Activated CD8-positive, alpha-beta memory T cell treated with anti-CD3 and anti-CD28 coated beads for 4 hours (primary cell): ENCODE results near the gene SLX4.

Source experiments
- DNase-seq, 2 donors: peaks; one replicate each; pipeline ENCODE4 v3.0.0-alpha.2; 2020; ENCODE audit warnings: low read depth in 2 of 2

Gene SLX4

DNA sequence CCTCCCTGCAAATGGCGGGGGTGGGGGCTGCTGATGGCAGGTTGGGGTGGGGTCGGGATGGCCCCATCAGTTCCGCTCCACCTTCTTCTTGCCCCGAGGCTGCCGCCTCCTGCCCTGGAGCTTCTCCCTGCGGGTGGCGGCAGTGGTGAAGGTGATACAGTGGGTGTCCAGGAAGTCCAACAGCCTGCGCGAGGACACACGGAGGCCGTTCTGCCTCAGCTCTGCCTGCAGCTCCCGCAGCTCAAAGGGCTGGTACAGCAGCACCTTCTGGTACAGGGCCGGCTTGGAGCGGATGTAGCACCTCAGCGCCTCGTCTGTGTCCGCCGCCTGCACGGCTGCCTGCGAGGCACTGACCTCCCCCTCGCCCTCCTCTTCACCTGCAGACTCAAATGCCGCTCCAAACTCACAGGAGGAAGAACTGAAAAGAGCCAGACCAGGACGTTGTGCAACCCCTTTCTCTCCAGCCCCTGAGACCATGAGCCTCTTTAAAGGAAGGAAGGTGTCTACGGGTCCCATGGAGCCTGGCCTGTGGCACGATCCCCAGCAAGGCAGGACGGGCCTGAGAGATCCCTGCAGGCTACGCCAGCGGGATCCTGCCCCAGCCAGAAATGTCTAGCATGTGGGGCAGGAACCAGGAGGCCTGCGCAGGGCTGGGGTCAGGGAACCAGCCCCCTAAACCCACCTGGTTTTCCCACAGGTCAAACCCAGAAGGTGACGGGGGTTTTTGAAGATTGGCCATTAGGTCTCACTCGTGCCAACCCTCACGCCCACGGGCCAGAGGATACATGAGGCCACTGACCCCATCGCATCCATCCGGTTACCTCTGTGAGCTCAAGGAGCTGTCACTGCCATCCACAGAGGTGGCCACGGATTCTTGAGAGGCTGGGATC, 28.9 kb downstream of the SLX4 start:
- no peak for DNase-seq

DNA sequence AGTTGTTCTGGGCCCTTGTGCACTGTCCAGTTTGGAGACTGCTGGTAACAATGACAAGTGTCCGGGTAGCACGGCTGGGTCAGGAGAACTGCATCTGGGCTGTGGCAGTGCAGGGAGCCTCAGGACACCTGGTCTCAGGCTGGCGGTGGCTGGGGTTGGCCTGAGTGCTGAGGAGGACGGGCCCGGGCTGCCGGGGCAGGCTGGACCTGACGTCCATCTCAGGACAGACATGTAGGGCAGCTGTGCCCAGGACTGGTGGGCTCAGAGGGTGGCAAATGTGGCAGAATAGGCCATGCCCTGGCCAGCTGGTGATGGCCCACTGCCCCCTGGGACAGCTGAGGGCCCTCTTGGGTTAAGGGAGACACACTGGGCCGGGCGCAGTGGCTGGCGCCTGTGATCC, 30.0 kb downstream of the SLX4 start:
- no peak for DNase-seq

DNA sequence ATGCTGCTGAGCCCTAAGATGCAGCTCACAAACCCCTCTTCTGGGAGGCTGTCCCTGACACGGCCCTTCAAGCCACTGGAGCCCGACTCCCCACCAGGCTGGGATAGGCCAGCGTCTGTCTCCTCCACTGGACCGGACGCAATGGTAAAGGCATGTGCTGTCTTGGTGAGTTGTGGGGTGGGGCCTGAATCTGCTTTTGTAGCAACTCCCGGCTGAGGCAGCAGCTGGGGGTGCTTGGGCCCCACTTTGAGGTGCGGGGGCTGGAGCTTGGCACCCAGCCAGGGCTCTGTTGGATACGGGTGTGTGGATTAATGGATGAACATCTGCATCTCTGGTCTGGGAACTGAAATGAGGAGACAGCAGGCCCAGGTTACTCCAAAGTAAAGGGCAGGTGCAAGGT, 30.7 kb downstream of the SLX4 start:
- DNase-seq, result no peak

DNA sequence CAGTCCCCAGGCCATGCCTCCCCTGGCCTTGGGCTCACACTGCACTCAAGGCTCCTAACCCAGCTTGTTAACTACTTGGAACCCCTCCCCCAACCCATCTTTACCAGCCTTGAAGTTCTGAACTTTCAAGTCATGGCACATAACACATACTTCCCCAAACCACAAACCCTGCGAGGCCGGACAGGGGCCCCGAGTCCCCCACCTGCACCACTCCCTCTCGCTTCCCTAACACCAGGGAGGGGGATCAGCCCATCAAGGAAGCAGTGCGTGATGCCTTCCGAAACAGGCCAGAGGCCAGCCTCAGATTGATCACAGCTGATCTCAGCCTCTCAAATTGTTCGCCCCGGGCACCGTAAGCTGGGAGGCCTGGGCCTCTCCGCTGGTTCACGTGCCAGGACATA, 31.2 kb downstream of the SLX4 start:
- no peak for DNase-seq

DNA sequence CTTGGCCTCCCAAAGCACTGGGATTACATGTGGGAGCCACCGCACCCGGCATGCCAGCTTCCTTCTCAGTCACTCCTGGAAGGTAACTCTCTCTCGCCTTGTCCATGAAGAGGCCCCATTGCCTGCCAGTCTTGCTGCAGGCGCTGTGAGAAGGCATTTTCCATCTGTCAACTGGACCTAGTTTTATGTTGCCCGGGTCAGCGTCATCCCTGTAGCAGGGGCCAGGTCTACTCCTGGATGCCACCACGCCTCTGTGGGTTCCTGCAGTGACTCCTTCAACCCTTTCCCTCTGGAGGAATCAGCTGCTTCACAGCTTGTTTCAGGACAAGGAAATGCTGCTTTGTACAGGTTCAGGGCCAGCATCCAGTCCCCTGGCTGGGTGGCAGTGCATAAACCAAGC, 31.6 kb downstream of the SLX4 start:
- DNase-seq, result no peak

DNA sequence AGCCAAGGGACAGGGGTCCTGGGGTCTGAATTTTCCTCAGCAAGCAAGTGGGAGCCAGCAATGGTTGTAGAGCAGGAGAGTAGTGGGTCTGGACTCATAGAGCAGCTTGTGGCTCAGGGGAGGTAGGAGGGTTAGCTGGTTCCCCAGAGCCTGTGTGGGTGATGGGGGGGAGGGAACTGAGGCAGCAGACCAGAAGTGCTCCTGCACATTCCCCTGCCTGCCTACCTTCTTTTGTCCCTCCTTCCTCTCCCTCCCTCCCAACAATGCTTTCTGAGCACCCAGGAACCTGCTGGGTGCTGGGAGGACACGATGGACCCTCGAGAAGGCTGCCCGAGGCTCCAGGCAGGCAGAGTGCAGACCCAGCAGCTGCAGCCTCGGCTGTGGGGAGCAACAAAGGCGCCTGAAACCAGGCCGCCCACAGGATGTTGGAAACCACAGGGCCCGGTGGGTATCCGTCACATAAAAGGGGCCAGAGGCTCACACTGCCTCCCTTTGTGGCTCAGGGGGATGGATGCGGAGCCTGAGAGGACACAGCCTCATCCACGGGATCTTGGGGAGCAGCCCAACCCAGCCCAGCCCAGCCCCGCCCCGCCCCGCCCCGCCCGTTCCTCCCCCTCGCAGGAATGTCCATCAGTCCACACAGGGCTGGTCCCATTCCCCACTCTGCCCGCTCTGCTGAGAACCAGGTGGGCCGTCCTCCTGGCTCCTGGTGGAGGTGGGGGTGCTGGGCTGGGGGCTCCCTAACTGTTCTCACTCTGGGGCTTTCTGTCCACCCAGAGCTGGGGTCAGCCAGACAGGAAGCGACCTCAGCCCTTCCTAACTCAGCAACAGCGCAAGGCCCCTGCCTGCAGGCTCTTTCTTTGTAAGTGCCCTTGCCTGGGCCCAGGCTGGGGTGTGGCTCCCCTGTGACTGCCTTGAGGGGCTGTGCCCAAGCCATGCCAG, 32.5 kb downstream of the SLX4 start:
- peak; percentile 25 to 35 for DNase-seq

DNA sequence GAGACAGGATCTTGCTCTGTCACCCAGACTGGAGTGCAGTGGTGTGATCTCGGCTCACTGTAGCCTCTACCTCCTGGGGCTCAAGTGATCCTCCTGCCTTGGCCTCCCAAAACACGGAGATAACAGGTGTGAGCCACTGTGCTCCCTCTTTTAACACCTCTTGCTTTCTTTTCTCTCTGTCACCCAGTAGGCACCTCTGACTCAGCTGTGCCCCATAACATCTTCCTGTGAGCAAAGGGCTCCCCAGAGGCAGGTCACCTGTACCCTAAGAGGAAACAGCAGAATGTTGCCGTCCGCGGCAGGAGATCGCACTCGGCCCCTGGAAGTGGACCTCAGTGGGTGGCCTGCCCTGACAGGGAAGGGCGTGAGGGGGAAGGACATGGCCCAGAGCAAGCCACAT, 33.3 kb downstream of the SLX4 start:
- DNase-seq, result peak in 1 of 2 donors; percentile 28

DNA sequence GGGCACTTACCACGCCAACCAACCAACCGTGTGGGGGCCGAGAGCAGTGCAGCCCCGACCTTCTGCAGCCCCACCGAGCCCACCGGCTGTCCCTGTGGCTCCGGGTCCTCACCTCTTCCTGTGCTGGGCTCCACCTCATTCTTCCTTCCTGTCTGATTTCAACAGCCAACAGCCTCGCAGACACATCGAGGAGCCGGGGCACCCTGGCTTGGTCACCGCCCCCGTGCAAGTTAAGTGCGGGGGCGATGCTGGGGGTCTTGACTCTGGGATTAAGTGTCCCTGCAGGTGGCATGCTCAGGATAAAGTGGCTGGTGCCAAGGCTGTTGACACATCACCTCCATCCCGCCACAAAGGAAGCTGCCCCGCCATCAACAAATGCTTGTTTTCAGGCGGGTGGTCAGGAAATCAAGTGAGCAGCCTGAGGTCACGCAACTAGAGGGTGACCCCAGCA, 34.1 kb downstream of the SLX4 start, which contains the start of gene NLRC3:
Gene NLRC3 (minus strand): TSS at position 102 of the 451 bp plus-strand sequence. CDS start 12,367 bp downstream, outside the sequence.
- peak in 1 of 2 donors; percentile 17 for DNase-seq

DNA sequence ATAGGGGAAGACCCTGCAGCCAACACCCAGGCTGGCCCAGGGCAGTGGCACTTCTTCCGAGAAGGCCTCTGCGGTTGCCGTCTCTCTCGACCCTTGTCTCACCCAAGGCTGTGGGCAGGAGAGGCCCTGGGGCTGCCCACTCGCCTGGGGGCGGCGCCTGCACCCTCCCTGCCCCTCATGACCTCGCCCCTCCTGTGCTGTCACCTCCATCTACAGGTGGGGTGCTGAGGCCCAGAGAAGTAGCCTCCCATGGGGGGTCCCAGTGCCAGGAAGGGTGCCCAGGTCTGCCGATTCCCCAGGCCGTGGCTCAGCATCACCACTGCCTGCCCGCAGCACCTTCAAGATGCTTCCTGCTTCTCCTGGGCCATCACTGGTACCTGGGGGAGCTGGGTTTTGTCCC, 35.2 kb downstream of the SLX4 start:
- DNase-seq, result no peak

DNA sequence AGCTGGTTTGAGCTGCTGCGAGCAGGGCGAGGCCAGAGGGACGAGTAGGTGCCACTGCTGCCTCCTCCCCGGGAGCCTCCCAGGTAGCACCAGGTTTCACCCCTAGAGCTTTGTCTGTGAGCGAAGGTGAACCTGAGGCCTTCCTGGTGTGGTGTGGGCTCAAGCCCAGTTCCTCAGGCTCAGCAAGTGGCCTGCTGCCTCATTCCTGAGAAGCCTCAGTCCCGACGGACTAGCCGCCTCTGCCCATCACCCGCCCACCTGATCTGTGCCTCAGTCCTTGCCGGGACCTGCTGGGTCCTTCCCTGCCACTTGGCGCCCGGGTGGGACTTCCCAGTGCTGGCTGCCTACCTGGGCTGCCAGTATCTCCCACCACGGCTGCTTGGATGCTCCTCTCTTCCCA, 35.9 kb downstream of the SLX4 start:
- no peak for DNase-seq

DNA sequence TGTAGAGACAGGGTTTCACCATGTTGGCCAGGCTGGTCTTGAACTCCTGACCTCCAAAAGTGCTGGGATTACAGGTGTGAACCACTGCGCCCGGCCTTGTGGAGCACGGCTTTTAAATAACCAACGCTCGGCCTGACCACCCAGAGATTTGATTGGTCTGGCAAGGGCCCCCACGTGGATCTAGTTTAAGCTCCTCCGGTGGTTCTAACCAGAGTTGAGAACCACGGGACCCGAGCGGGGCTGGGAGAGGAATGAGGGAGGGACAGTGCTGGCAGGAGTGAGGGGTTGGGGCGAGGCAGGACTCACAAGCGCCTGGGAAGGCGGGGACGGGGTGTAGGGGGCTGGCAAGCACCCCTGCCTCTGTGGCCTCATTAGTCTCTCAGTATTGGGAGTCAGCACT, 37.2 kb downstream of the SLX4 start:
- DNase-seq, result no peak

DNA sequence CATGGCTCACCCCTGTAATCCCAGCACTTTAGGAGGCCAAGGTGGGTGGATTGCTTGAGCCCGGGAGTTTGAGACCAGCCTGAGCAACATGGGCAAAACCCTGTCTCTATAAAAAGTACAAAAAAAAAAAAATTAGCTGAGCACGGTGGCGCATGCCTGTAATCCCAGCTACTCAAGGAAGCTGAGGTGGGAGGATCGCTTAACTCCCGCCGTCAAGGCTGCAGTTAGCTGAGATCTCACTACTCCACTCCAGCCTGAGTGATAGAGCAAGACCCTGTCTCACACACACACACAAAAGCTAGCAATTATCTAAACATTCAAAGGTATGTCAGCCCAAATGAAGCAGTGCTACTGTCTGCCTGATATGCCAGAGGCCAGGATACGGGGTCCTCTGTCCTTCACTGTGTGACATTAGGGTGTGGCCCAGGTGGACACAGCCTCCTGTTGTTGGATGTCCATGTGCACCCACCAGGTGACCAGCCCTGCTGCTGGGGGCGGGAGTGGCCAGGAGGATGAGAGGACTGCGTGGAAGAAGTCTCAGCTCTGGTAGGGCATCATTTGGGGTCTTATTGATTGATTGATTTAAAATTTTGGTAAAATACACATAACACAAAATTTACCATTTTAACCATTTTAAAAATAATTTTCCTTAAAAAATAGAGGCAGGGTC, 38.1 kb downstream of the SLX4 start:
- DNase-seq, result no peak

DNA sequence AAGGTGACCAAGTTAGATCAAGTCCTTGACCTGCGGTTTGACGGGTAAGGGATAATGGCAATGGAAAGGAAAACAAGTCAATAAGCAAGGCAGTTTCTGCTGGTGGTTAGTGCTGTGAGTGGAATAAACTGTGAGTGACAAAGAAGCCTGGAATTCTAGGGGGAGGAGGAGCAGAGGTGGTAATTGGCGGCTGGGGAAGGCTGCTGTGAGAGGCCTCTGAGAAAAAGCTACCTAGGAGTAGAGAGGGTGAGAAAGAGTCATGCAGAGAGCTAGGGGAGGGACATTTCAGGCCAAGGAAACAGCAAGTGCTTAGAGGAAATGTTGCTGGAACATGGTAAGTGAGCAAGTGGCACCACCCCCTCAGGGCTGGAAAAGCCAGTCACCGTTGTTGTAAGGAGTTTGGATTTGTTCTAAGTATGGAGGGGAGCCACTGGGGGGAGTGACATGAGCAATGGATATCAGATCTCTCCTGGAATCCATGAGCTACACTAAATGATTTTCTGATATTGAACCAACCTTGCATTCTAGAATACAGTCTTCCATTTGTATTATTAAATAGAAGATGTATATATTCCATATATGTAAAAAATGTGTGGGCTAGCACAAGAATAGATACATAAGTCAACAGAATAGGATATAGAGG, 40.9 kb downstream of the SLX4 start:
- DNase-seq, result no peak

DNA sequence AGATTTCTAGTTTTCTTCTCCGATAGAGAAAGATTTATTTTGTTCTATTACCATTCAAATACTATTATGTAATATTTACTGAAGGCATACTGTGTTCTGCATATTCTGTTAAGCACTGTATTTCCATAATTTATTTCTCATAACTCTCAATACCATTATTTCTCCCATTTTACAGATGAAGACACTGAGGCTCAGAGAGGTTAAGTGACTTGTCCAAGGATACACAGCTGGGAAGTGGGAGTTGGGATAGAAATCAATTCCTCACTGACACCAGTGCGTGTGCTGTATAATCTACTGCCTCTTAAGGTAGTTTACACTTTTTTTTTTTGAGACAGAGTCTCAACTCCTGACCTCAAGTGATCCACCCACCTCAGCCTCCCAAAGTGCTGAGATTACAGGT, 41.6 kb downstream of the SLX4 start:
- DNase-seq, result no peak

DNA sequence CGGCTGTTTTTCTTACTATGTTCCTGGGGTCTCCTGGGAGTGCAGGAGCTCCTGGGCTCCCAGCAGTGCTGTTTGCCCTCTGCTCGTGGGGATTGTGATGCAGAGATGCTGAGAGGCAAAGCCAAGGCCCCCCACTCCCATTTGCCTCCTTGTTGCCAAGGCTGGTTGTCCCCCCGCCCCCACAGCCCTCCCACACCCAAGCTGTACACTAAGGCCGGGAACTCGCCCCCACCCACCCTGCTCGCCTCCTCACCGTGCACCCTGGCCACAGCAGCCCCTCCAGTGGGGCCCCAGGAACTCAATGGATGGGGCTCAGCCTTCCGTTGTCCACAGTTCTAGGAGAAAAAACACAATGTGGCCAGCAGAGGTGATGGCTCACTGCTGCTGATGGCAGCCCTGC, 44.4 kb downstream of the SLX4 start:
- DNase-seq, result no peak

DNA sequence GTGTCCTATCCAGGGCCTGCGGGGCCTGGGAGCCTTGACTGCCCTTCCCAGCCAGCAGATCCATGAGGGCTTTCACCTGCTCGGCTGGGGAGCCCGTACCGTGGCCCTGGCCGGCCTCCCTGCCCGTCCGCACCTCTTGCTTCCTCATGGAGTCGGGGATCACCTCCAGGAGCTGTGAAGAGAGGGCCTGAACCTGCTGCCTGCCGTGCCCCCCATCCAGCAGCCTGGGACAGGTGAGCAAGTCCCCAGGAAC, 46.6 kb downstream of the SLX4 start:
- no peak for DNase-seq

DNA sequence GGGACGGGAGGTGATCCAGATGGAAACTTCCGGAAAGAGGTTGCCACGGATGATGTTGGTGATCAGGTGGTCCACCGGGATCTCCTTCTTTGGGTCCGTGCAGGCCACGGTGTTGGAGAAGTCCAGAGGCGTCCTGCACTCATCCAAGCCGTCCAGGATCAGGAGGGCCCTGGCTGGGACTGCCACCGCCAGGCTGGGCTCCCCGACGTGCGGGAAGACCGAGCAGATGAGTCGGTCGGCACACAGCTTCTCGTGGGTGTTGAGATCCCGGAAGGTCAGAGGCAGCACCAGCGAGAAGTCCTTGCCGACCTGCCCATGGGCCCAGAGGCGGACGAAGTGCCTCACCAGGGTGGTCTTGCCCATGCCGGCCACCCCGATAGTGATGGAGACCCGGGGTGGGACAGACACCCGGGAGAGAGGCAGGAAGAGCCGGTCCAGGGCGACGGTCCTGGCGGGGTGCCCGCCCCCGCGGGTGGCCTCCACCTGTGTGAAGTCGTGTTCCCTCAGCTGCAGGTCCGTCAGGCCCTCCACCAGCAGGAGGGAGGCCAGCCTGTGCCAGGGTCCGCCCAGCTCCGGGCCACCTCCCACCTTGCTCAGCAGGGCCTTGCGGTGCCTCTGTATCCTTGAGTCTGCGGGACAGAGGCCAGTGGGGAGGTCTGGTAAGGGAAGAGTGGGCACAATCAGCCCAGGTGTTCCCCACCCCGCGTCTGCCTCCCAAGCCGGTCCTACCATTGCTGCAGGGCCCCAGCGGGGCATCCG, 47.1 kb downstream of the SLX4 start:
- no peak for DNase-seq

DNA sequence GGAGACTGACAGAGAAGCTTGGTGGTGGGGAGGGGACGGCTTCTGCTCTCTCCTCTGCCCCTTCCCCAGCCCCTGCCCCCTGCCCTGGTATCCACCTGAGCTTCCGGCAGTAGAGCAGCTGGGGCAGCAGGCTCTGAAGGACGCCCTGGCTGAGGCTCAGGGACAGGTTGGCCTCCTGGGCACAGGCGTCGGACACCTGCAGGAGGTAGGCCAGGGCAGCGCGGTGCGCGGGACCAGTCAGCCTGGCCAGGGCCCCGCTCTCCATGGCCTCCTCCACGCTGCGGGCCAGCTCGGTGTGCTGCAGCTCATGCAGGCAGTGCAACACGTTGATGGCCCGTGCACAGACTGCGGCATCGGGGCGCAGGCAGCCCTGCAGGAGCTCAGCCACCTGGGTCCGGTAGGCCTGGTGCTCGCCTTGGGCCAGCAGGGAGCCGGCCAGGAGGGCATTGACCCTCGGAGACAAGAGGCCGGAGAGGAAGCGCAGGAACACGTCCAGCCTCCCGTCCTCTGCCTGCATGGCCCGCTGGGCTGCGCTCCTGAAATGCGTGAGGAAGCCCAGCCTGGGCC, 48.4 kb downstream of the SLX4 start:
- no peak for DNase-seq

DNA sequence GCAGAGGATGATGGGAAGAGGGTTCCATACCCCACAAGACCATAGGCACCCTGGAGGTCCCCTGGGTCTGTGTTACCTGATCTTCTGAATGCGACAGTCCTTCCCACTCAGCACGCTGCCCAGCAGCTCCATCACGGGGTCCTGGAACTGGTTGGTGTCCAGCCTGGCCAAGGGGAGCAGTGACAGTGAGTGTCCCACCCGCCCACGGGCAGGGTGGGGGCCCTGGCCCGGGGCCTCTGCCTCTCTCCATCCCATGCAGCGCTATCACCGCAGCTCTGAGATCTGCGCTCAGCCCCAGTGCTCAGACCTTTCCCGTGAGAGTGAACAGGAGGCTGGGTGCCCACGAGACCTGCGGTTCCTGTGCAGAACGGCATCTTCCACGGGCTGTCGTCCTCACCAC, 49.8 kb downstream of the SLX4 start:
- no peak for DNase-seq

DNA sequence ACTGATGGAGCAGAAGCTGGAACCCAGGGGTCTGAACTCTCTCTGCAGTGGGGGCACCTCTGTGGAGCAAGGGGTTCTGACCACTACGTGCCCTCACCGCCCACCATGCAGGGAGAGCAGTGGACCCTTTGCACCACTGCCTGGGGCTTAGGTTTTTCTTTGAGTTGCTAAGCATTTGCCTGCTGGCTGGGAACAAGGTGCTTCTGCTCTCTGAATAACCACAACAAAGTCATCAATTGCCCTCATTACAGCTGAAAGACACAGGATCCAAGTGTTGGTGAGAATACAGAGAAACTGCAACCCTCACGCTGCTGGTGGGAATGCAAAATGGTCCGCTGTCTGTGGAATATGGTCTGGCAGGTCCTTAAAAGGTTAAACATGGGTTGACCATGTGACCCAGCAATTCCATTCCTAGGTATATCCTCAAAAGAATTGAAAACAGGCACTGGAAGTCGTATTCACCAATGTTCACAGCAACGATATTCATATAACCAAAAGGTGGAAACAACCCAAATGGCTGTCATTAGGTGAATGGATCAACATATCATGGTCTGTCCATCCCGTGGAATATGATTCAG, 57.0 kb downstream of the SLX4 start:
- DNase-seq, result no peak
